HEK293 (cell line): ENCODE data around the gene HNRNPH1.
"Not testable (repeated sequence)": the region's sequence is repeated elsewhere in the genome, so short reads cannot be mapped to it uniquely, and the experiment has no call there.

ENCODE experiments used
- CTCF ChIA-PET: fragments of 350-600 bp; formaldehyde crosslinking; extraction: SDS; loops from one replicate; lab custom pipeline; 2021; ENCODE audit warnings: antibody characterized with exemption; lab: Yijun Ruan, JAX
- POLR2A ChIA-PET: fragments of 300-600 bp; formaldehyde crosslinking; extraction: SDS; loops from one replicate; lab custom pipeline; 2020; ENCODE audit warnings: antibody characterized with exemption, inconsistent platforms; lab: Yijun Ruan, JAX
- H3K27ac ChIP-seq: fragments of 200-500 bp; sonication (Bioruptor generic); 2 replicates; pipeline ENCODE4 v1.5.1; 2014; ENCODE audit warnings: low read depth, low read length, control low read depth, inconsistent platforms; ENCODE audit errors: extremely low read depth
- H3K36me3 ChIP-seq, 2 experiments: fragments of 200-500 bp in 1 of 2; sonication (Bioruptor generic) in 1 of 2; 1 replicate in 1 of 2; 2 replicates in 1 of 2; pipeline ENCODE4 v1.5.1; 2014 to 2017; ENCODE audit warnings: inconsistent platforms in 2 of 2, low read length in 2 of 2; ENCODE audit not compliant: control insufficient read depth in 2 of 2, insufficient read depth in 1 of 2
- H3K4me1 ChIP-seq: fragments of 200-500 bp; sonication (Bioruptor generic); 2 replicates; pipeline ENCODE4 v1.5.1; 2014; ENCODE audit warnings: mild to moderate bottlenecking, low read length, inconsistent platforms; ENCODE audit not compliant: control insufficient read depth, insufficient read depth
- H3K4me3 ChIP-seq: 2 replicates; pipeline ENCODE4 v1.5.1; 2011; ENCODE audit warnings: low read depth, mild to moderate bottlenecking, control low read depth, low read length, moderate library complexity
- H3K9me3 ChIP-seq: fragments of 200-500 bp; sonication (Bioruptor generic); 2 replicates; pipeline ENCODE4 v1.5.1; 2014; ENCODE audit warnings: low read depth, low read length, inconsistent platforms; ENCODE audit not compliant: control insufficient read depth, insufficient read depth
- GLIS2 ChIP-seq: fragments of 450-650 bp; formaldehyde crosslinking; IDR thresholded peaks from 2 replicates; pipeline ENCODE4 v1.5.1; 2016; ENCODE audit warnings: missing biosample characterization, missing genetic modification characterization
- ZEB2 ChIP-seq: fragments of 450-650 bp; formaldehyde crosslinking; IDR thresholded peaks from 2 replicates; pipeline ENCODE4 v1.5.1; 2016; ENCODE audit warnings: missing biosample characterization, missing genetic modification characterization
- ZIC2 ChIP-seq: fragments of 450-650 bp; formaldehyde crosslinking; IDR thresholded peaks from 2 replicates; pipeline ENCODE4 v1.5.1; 2016; ENCODE audit warnings: missing biosample characterization, missing genetic modification characterization
- ZNF10 ChIP-seq: fragments of 450-650 bp; formaldehyde crosslinking; IDR thresholded peaks from 2 replicates; pipeline ENCODE4 v1.5.1; 2017; ENCODE audit warnings: missing biosample characterization, missing genetic modification characterization
- ZNF335 ChIP-seq: fragments of 450-650 bp; formaldehyde crosslinking; conservative IDR thresholded peaks from 2 replicates; pipeline ENCODE4 v1.5.1; 2016; ENCODE audit warnings: missing biosample characterization, missing genetic modification characterization
- ZNF600 ChIP-seq: fragments of 450-650 bp; formaldehyde crosslinking; IDR thresholded peaks from 2 replicates; pipeline ENCODE4 v1.5.1; 2016; ENCODE audit warnings: missing biosample characterization, missing genetic modification characterization
- TF ChIP-seq, protein P1 (sequence below): fragments of 450-650 bp; formaldehyde crosslinking; IDR thresholded peaks from 2 replicates; pipeline ENCODE4 v1.5.1; 2016; ENCODE audit warnings: missing biosample characterization, missing genetic modification characterization
- TF ChIP-seq, protein P2 (sequence below): fragments of 450-650 bp; formaldehyde crosslinking; IDR thresholded peaks from 2 replicates; pipeline ENCODE4 v1.5.1; 2016; ENCODE audit warnings: missing biosample characterization, missing genetic modification characterization

The HNRNPH1 gene

DNA sequence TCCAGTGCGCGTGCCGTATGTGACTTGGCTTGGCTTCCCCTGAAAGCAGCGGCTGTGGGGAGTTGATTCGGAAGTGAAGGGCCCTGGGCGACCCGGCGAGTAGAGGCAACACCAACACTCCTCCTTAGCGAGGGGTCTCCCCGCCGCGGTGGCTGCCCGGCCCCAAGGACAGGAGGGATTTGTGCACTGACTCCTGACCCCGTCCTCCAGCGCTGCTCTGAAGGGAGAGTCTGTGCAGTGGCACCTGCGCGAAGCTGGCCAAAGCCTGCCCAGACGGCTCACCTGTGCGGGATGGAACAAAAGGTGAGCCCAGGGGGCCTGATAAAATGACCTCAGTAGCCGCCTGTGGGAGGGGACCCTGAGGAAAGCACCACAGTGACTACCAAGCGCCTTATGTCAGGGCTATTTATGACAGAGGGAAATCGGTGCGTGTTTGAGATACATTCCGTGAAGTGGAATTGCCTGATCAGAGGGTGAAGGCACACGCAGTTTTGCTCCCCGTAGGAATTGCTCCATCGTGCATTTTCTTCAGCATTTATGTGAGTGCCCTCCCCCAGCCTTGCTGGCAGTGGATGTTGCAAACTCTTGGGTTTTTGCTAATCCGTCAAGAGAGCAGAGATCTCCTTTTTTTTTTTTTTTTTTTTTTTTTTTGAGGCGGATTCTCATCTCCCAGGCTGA is 34.8 kb upstream of the HNRNPH1 start:
- peak overlapping the region; percentile 40 for H3K4me3 ChIP-seq
- H3K9me3 ChIP-seq, H3K4me1 ChIP-seq, CTCF ChIA-PET, H3K27ac ChIP-seq, H3K36me3 ChIP-seq: not testable (repeated sequence)
- peak; percentile 95 for TF ChIP-seq ZNF335 (tag by site-specific recombination)
- 0 out of 2 replicates have a peak, but pooled peaks have one; percentile 30 for TF ChIP-seq ZEB2
- 0 out of 2 replicates have a peak, but pooled peaks have one; percentile 20 for TF ChIP-seq ZIC2 (tag by site-specific recombination)
- TF ChIP-seq, protein P1, sequence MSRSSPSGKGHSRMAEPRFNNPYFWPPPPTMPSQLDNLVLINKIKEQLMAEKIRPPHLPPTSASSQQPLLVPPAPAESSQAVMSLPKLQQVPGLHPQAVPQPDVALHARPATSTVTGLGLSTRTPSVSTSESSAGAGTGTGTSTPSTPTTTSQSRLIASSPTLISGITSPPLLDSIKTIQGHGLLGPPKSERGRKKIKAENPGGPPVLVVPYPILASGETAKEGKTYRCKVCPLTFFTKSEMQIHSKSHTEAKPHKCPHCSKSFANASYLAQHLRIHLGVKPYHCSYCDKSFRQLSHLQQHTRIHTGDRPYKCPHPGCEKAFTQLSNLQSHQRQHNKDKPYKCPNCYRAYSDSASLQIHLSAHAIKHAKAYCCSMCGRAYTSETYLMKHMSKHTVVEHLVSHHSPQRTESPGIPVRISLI (tag by site-specific recombination) = peak; percentile 94
- TF ChIP-seq ZNF600 (tag by site-specific recombination) = 0 out of 2 replicates have a peak, but pooled peaks have one; percentile 31
- TF ChIP-seq, protein P2, sequence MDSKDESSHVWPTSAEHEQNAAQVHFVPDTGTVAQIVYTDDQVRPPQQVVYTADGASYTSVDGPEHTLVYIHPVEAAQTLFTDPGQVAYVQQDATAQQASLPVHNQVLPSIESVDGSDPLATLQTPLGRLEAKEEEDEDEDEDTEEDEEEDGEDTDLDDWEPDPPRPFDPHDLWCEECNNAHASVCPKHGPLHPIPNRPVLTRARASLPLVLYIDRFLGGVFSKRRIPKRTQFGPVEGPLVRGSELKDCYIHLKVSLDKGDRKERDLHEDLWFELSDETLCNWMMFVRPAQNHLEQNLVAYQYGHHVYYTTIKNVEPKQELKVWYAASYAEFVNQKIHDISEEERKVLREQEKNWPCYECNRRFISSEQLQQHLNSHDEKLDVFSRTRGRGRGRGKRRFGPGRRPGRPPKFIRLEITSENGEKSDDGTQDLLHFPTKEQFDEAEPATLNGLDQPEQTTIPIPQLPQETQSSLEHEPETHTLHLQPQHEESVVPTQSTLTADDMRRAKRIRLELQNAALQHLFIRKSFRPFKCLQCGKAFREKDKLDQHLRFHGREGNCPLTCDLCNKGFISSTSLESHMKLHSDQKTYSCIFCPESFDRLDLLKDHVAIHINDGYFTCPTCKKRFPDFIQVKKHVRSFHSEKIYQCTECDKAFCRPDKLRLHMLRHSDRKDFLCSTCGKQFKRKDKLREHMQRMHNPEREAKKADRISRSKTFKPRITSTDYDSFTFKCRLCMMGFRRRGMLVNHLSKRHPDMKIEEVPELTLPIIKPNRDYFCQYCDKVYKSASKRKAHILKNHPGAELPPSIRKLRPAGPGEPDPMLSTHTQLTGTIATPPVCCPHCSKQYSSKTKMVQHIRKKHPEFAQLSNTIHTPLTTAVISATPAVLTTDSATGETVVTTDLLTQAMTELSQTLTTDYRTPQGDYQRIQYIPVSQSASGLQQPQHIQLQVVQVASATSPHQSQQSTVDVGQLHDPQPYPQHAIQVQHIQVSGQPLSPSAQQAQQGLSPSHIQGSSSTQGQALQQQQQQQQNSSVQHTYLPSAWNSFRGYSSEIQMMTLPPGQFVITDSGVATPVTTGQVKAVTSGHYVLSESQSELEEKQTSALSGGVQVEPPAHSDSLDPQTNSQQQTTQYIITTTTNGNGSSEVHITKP (tag by site-specific recombination) = peak; percentile 77
- TF ChIP-seq GLIS2 (tag by site-specific recombination) = peak; percentile 57
- TF ChIP-seq ZNF10 (tag by site-specific recombination) = peak; percentile 66; the same call in 1 of the 2 replicates
- POLR2A ChIA-PET = interaction anchor here (0.6 kb wide), 1 partner anchor 440 kb away, joined by 5 read pairs; no protein-coding TSS in a partner anchor

DNA sequence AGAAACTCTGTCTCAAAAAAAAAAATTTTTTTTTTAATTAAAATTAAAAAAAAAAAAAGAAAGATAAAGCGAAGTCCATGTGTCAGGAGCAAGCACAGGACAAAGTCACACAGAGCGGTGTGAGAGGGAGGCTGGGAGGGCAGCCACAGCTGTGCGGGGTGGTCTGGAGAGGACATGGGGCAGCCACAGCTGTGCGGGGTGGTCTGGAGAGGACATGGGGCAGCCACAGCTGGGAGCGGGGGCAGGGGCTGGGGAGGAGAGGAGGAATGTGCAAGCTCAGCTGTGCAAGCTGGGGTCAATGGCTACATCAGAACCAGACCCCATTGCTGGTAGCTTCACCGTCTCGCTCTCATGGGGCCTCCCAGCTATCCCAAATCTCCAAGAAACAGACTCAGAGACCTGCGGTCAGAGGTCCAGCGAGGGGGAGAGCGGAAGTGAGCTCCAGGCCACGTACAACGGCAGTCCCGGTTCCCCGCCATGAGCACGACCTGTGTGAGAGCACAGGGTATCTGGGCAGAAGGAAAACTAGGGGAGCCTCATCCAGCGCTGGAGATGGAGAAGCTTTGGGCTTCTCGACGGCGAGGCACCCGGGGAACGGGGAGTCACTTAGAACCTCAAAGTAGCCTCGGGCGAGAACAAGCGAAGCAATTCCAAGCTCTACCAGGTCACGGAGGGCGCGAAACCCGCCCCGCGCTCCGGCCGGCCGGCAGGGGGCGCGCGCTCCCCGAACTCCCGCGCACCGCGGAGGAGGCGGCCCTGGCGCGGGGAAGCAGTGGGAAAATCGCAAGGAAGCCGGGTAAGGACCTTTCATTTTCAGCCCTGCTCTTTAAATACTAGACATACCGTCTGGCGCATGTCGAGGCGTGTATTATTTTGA is 34.1 kb upstream of the HNRNPH1 start:
- H3K36me3 ChIP-seq, H3K4me1 ChIP-seq: not testable (repeated sequence)

DNA sequence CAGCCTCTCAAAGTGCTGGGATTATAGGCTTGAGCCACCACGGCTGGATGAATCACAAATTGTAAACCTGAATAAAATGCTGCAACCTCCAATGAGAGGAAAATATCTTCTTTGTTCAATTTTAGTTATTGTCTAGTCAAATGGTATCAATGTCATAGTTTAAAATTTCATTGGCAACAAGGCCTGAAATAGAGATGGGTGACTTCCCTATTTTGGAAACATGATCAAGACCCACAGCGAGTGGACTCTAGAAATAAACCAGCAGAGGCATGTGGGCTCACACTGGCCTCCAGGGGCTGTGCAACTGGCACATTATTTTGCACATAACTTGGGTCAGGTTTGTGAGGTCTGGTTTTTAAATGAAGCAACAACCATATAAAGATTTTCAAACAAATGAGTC is 29.7 kb upstream of the HNRNPH1 start:
- H3K27ac ChIP-seq, H3K4me1 ChIP-seq, H3K4me3 ChIP-seq, H3K9me3 ChIP-seq, POLR2A ChIA-PET, H3K36me3 ChIP-seq, CTCF ChIA-PET: not testable (repeated sequence)

More for the DNA sequence above, 34.1 kb upstream of the HNRNPH1 start:
- H3K4me3 ChIP-seq, POLR2A ChIA-PET, H3K27ac ChIP-seq, H3K9me3 ChIP-seq, CTCF ChIA-PET: not testable (repeated sequence)

DNA sequence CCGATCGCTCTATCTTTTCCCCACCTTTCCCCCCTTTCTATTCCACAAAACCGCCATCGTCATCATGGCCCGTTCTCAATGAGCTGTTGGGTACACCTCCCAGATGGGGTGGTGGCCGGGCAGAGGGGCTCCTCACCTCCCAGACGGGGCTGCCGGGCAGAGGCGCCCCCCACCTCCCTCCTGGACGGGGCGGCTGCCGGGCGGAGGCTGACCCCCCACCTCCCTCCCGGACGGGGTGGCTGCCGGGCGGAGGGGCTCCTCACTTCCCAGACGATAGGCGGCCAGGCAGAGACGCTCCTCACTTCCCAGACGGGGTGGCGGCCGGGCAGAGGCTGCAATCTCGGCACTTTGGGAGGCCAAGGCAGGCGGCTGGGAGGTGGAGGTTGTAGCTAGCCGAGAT is 26.8 kb upstream of the HNRNPH1 start:
- H3K36me3 ChIP-seq, H3K9me3 ChIP-seq, H3K4me1 ChIP-seq, POLR2A ChIA-PET, H3K27ac ChIP-seq, H3K4me3 ChIP-seq, CTCF ChIA-PET: not testable (repeated sequence)

DNA sequence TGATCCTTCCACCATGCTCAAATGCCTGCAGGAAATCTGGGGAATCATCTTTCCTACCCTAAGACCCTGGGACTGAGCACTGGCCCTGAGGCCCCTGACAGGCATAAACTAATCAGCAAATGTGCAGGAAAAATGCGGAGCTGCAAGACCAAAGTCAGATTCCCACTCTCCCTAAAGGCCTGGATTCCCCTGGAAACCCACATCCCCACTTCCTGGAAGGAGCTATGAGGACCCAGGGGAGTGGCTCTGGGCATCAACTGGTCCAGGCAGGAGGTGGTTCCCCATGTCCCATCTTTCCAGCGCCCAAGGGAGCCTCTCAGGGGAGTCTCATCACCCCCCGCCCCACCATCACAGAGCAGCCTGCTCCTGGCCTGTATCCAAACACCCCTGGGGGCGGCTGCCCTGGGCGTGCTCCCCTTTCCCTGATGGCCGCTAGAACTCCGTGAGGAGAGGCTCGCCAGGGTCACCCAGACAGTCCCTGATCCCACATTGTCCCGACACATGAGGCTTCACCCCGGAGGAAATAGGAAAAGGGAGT is 25.8 kb upstream of the HNRNPH1 start:
- H3K4me3 ChIP-seq, H3K4me1 ChIP-seq, H3K27ac ChIP-seq, H3K36me3 ChIP-seq, H3K9me3 ChIP-seq, POLR2A ChIA-PET, CTCF ChIA-PET: not testable (repeated sequence)
